ENCODE data around the gene DAAM1.

Gene DAAM1

DNA sequence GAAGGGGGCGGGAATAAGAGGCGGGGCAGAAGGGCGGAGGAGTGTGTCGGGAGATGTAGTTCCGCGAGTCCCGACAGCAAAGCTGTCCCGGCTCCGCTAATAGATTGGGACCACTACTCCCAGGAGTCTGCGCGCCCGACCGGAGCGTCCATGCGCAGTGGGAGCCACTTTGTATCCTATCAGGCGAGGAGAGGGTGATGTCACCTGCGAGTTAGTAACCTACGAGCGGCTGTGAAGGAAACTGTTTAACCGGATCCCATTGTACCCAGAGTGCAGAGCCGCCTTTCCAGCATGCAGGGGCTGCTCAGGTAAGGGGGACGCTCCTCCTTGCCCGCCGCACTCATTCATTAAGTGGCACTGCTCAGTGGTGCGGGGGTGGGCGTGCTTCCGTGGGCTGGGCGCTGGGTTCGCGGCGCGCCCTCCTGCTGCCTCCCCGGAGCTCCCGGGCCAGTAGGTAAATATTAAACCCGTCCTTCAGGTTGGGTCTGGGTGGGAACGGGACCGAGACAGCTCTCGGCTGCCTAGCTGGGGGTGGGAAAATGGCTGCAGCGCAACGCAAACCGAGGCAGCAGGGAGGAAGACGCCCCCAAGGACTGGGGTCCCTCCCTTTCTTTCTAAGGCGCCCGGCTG lies at the start of gene DAAM1:
Gene DAAM1 (plus strand): TSS at position 207 of the 630 bp plus-strand sequence. CDS start 74,811 bp downstream, outside the sequence.
- peak within 1 kb of the TSS; percentile 97 for H3K4me3 ChIP-seq (ENCODE audit: low read length)
- H3K36me3 ChIP-seq (ENCODE audit: control insufficient read depth, insufficient read depth, low read length) = no peaks in the 10 kb centered on the region
- H3K9ac ChIP-seq (ENCODE audit: low read length) = peak within 1 kb of the TSS; percentile 82
- H3K4me1 ChIP-seq (ENCODE audit: control insufficient read depth, insufficient read depth, low read length) = peaks cover 16% of the 10 kb centered on the region
- no peaks in the 10 kb centered on the region for H3K27me3 ChIP-seq (ENCODE audit: control insufficient read depth, insufficient read depth, low read length)
- peak within 1 kb of the TSS; percentile 88 for H3K27ac ChIP-seq (ENCODE audit: low read depth, low read length)

DNA sequence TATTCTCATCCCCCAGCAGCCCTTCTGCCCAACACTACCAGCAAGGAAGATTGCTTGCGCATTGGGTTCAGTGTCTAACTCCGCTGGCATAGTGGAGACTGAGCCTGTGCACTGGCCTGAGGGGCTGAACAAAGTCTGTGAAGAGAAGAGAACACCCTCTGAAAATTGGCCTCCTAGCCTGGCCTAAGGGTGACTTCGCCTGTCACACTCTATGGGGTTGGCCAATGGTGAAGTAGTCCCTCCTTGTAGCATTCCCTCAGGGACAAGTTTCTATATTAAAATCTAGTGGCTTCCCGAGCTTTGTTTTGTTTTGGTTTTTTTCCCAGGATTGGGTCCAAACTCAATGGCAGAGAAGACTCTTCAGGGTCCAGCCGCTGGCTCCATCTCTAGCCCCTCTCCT lies 49.1 kb upstream of the DAAM1 start:
- no peaks in the 10 kb centered on the region for H3K36me3 ChIP-seq (ENCODE audit: control insufficient read depth, insufficient read depth, low read length)
- H3K27ac ChIP-seq (ENCODE audit: low read depth, low read length) = no peak overlapping the region
- H3K9ac ChIP-seq (ENCODE audit: low read length) = no peak overlapping the region
- H3K4me1 ChIP-seq (ENCODE audit: control insufficient read depth, insufficient read depth, low read length) = no peaks in the 10 kb centered on the region
- H3K4me3 ChIP-seq (ENCODE audit: low read length) = no peak overlapping the region
- no peaks in the 10 kb centered on the region for H3K27me3 ChIP-seq (ENCODE audit: control insufficient read depth, insufficient read depth, low read length)

GRCh38 chr14:59140106-59140843 lies 48.2 kb upstream of the DAAM1 start:
- Histone ChIP-seq H3K36me3 (ENCODE audit: control insufficient read depth, insufficient read depth, low read length) (no peaks in the 10 kb centered on the region), H3K27me3 (ENCODE audit: control insufficient read depth, insufficient read depth, low read length) (no peaks in the 10 kb centered on the region), H3K4me3 (ENCODE audit: low read length) (no peak overlapping the region), H3K27ac (ENCODE audit: low read depth, low read length) (no peak overlapping the region), H3K9ac (ENCODE audit: low read length) (no peak overlapping the region), H3K4me1 (ENCODE audit: control insufficient read depth, insufficient read depth, low read length) (no peaks in the 10 kb centered on the region)

- H3K9ac ChIP-seq (ENCODE audit: low read length) = no peak overlapping the region
Measured at GRCh38 chr14:59146484-59146883, 42.0 kb upstream of the DAAM1 start.

GRCh38 chr14:59147007-59147406 lies 41.5 kb upstream of the DAAM1 start:
- Histone ChIP-seq H3K9ac (ENCODE audit: low read length) (no peak overlapping the region), H3K36me3 (ENCODE audit: control insufficient read depth, insufficient read depth, low read length) (no peaks in the 10 kb centered on the region), H3K4me1 (ENCODE audit: control insufficient read depth, insufficient read depth, low read length) (no peaks in the 10 kb centered on the region), H3K4me3 (ENCODE audit: low read length) (no peak overlapping the region), H3K27me3 (ENCODE audit: control insufficient read depth, insufficient read depth, low read length) (no peaks in the 10 kb centered on the region), H3K27ac (ENCODE audit: low read depth, low read length) (no peak overlapping the region)

More at GRCh38 chr14:59146484-59146883, 42.0 kb upstream of the DAAM1 start:
- Histone ChIP-seq H3K4me3 (ENCODE audit: low read length) (no peak overlapping the region), H3K36me3 (ENCODE audit: control insufficient read depth, insufficient read depth, low read length) (no peaks in the 10 kb centered on the region), H3K27me3 (ENCODE audit: control insufficient read depth, insufficient read depth, low read length) (no peaks in the 10 kb centered on the region), H3K27ac (ENCODE audit: low read depth, low read length) (no peak overlapping the region), H3K4me1 (ENCODE audit: control insufficient read depth, insufficient read depth, low read length) (no peaks in the 10 kb centered on the region)

- no peak overlapping the region for H3K27ac ChIP-seq (ENCODE audit: low read depth, low read length)
- H3K9ac ChIP-seq (ENCODE audit: low read length) = no peak overlapping the region
- H3K36me3 ChIP-seq (ENCODE audit: control insufficient read depth, insufficient read depth, low read length) = no peaks in the 10 kb centered on the region
- no peaks in the 10 kb centered on the region for H3K4me1 ChIP-seq (ENCODE audit: control insufficient read depth, insufficient read depth, low read length)
- no peak overlapping the region for H3K4me3 ChIP-seq (ENCODE audit: low read length)
- H3K27me3 ChIP-seq (ENCODE audit: control insufficient read depth, insufficient read depth, low read length) = no peaks in the 10 kb centered on the region
Measured at GRCh38 chr14:59148334-59148900, 40.0 kb upstream of the DAAM1 start.

GRCh38 chr14:59150990-59151389 lies 37.5 kb upstream of the DAAM1 start:
- no peaks in the 10 kb centered on the region for H3K36me3 ChIP-seq (ENCODE audit: control insufficient read depth, insufficient read depth, low read length)
- no peak overlapping the region for H3K9ac ChIP-seq (ENCODE audit: low read length)
- no peak overlapping the region for H3K4me3 ChIP-seq (ENCODE audit: low read length)
- no peaks in the 10 kb centered on the region for H3K4me1 ChIP-seq (ENCODE audit: control insufficient read depth, insufficient read depth, low read length)
- H3K27me3 ChIP-seq (ENCODE audit: control insufficient read depth, insufficient read depth, low read length) = no peaks in the 10 kb centered on the region
- H3K27ac ChIP-seq (ENCODE audit: low read depth, low read length) = no peak overlapping the region

- Histone ChIP-seq H3K27ac (ENCODE audit: low read depth, low read length) (no peak overlapping the region), H3K36me3 (ENCODE audit: control insufficient read depth, insufficient read depth, low read length) (no peaks in the 10 kb centered on the region), H3K9ac (ENCODE audit: low read length) (no peak overlapping the region), H3K4me1 (ENCODE audit: control insufficient read depth, insufficient read depth, low read length) (no peaks in the 10 kb centered on the region), H3K4me3 (ENCODE audit: low read length) (no peak overlapping the region), H3K27me3 (ENCODE audit: control insufficient read depth, insufficient read depth, low read length) (no peaks in the 10 kb centered on the region)
Measured at GRCh38 chr14:59154373-59154772, 34.1 kb upstream of the DAAM1 start.

GRCh38 chr14:59155886-59156285 lies 32.6 kb upstream of the DAAM1 start:
- no peak overlapping the region for H3K4me3 ChIP-seq (ENCODE audit: low read length)
- no peaks in the 10 kb centered on the region for H3K4me1 ChIP-seq (ENCODE audit: control insufficient read depth, insufficient read depth, low read length)
- H3K9ac ChIP-seq (ENCODE audit: low read length) = no peak overlapping the region

GRCh38 chr14:59159169-59159568 lies 29.3 kb upstream of the DAAM1 start:
- no peak overlapping the region for H3K4me3 ChIP-seq (ENCODE audit: low read length)
- H3K4me1 ChIP-seq (ENCODE audit: control insufficient read depth, insufficient read depth, low read length) = no peaks in the 10 kb centered on the region
- H3K9ac ChIP-seq (ENCODE audit: low read length) = no peak overlapping the region
- H3K36me3 ChIP-seq (ENCODE audit: control insufficient read depth, insufficient read depth, low read length) = no peaks in the 10 kb centered on the region
- H3K27ac ChIP-seq (ENCODE audit: low read depth, low read length) = no peak overlapping the region
- H3K27me3 ChIP-seq (ENCODE audit: control insufficient read depth, insufficient read depth, low read length) = no peaks in the 10 kb centered on the region

More at GRCh38 chr14:59155886-59156285, 32.6 kb upstream of the DAAM1 start:
- H3K27ac ChIP-seq (ENCODE audit: low read depth, low read length) = no peak overlapping the region
- no peaks in the 10 kb centered on the region for H3K27me3 ChIP-seq (ENCODE audit: control insufficient read depth, insufficient read depth, low read length)
- H3K36me3 ChIP-seq (ENCODE audit: control insufficient read depth, insufficient read depth, low read length) = no peaks in the 10 kb centered on the region

DNA sequence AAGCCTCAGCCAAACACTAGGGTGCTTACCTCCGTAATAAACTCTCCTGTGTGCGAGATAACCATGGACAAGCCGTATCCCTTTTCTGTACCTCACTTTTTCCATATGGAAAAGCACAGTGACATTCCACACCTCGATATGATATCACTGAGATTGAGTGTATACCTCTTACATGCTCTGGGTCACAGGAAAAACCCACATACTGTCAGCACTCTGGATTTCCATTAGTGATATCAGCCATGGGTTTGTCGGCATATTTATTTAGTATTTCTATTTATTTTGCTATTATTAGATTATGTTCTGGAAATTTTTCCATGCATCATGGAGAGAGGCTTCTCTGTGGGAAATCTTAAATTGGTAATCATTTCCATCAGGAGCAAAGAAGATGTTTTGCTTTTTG lies 28.0 kb upstream of the DAAM1 start:
- H3K4me3 ChIP-seq (ENCODE audit: low read length) = no peak overlapping the region
- H3K27me3 ChIP-seq (ENCODE audit: control insufficient read depth, insufficient read depth, low read length) = no peaks in the 10 kb centered on the region
- H3K27ac ChIP-seq (ENCODE audit: low read depth, low read length) = no peak overlapping the region
- H3K36me3 ChIP-seq (ENCODE audit: control insufficient read depth, insufficient read depth, low read length) = no peaks in the 10 kb centered on the region
- H3K4me1 ChIP-seq (ENCODE audit: control insufficient read depth, insufficient read depth, low read length) = no peaks in the 10 kb centered on the region
- H3K9ac ChIP-seq (ENCODE audit: low read length) = no peak overlapping the region

DNA sequence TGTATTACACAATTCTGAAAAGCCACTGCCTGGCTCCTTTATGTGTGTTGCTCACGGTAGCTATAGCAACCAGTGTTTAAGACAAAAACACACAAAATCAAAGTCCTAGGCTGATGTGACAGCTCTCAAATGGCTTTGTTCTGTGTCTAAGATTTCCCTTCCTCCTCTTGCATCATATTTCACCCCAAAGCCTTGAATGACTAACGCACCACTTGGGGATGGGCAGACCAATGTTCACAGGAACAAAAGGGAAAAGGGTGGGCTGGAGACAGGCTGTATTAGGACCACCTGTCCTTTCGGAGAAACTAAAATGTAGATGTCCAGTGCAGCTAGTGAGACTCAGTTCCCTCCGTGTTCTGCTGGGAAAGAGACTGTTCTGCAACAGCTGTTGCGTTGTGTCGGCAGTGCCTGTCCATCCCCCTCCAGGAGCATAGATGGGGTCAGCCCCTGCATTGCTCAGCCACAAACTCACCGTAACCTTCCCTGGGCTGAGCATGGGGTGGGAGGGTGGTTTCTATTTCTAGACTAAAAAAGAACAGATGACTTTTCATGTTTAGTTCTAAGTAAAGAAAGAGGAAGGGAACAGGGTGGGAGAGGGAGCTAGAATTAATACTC lies 26.8 kb upstream of the DAAM1 start:
- H3K4me1 ChIP-seq (ENCODE audit: control insufficient read depth, insufficient read depth, low read length) = no peaks in the 10 kb centered on the region
- no peaks in the 10 kb centered on the region for H3K27me3 ChIP-seq (ENCODE audit: control insufficient read depth, insufficient read depth, low read length)
- H3K4me3 ChIP-seq (ENCODE audit: low read length) = no peak overlapping the region
- no peak overlapping the region for H3K27ac ChIP-seq (ENCODE audit: low read depth, low read length)
- no peak overlapping the region for H3K9ac ChIP-seq (ENCODE audit: low read length)
- no peaks in the 10 kb centered on the region for H3K36me3 ChIP-seq (ENCODE audit: control insufficient read depth, insufficient read depth, low read length)
